Measurements from ENCODE around the gene CNTN6. TPM values are rescaled to one million over a fixed set of nuclear protein-coding genes. Genes with fewer than 3 reads are reported as not detected.

The CNTN6 gene
- total RNA-seq, 4 donors from 2014 or later = not detected

DNA sequence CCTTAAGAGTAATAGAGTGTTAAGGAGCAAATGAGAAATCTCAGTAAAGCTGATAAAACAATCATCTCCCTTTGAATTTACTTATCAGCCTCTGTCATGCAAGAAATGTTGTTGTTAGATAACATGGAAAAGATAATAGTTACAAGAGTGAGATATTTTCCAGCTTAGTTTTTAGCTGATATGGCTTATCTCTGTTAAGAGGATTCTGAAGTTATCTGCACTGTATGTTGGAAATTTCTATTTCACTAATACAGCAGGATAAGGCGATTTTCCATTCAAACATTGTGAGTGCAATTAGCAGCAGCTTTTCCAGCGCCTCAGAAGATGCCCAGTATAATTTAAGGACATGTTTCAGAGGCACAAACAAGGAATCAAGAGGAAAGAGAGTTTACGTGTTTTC is 262.9 kb downstream of the CNTN6 start:
- intact Hi-C loops (cut with DNase I; ENCODE audit: low total_unique reads) (no loop called here), in situ Hi-C loops (cut with MboI; ENCODE audit: low pct_ligation_motif_present in 1 of 4, low pct_unique_long_range_greater_than_20kb in 1 of 4, low sequenced_read_pairs in 3 of 4) (no loop called here)
- 50 to 53% methylated on average over 3 of the region's 3 CpGs for WGBS, 2 donors (ENCODE audit: low coverage in 1 of 2)
- H3K4me3 ChIP-seq = no peak overlapping the region
- no peaks in the 10 kb centered on the region for H3K27me3 ChIP-seq
- DNase-seq = no peak
- H3K4me1 ChIP-seq = no peaks in the 10 kb centered on the region
- H3K36me3 ChIP-seq = no peaks in the 10 kb centered on the region
- H3K9me3 ChIP-seq = no peaks in the 10 kb centered on the region
- TF ChIP-seq POLR2A (IDR thresholded peaks at IDR 0.05) = no peak
- no peak overlapping the region for H3K27ac ChIP-seq

DNA sequence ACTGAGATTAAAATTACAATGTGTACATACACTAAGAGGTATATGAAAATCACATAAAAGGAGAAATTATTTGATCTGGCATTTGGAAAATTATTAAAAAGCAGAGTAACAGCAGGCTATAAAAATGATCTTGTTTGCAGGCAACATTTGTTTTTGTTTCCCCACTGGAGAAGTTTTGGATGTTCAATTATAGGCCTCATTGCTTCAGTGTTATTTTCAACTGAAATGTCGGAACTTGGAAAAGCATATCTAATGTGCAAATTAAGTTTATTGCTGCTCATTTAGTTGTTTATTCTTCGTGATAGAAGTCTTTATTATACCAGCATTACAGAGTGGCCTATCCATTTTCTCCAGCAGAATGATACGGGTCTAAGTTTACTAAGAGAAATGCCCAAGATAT is 263.3 kb downstream of the CNTN6 start:
- intact Hi-C loops (cut with DNase I; ENCODE audit: low total_unique reads) = no loop called here
- no peak for DNase-seq
- no peaks in the 10 kb centered on the region for H3K4me1 ChIP-seq
- 46 to 83% methylated on average over 1 to 3 of the region's 3 CpGs for WGBS, 2 donors (ENCODE audit: low coverage in 1 of 2)
- H3K9me3 ChIP-seq = no peaks in the 10 kb centered on the region
- H3K36me3 ChIP-seq = no peaks in the 10 kb centered on the region
- H3K4me3 ChIP-seq = no peak overlapping the region
- no peaks in the 10 kb centered on the region for H3K27me3 ChIP-seq
- TF ChIP-seq EP300 (IDR thresholded peaks at IDR 0.05; ENCODE audit: low read depth) = no peak
- no peak for TF ChIP-seq POLR2A (IDR thresholded peaks at IDR 0.05)
- TF ChIP-seq, protein P1, sequence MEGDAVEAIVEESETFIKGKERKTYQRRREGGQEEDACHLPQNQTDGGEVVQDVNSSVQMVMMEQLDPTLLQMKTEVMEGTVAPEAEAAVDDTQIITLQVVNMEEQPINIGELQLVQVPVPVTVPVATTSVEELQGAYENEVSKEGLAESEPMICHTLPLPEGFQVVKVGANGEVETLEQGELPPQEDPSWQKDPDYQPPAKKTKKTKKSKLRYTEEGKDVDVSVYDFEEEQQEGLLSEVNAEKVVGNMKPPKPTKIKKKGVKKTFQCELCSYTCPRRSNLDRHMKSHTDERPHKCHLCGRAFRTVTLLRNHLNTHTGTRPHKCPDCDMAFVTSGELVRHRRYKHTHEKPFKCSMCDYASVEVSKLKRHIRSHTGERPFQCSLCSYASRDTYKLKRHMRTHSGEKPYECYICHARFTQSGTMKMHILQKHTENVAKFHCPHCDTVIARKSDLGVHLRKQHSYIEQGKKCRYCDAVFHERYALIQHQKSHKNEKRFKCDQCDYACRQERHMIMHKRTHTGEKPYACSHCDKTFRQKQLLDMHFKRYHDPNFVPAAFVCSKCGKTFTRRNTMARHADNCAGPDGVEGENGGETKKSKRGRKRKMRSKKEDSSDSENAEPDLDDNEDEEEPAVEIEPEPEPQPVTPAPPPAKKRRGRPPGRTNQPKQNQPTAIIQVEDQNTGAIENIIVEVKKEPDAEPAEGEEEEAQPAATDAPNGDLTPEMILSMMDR (IDR thresholded peaks at IDR 0.05) = no peak
- TF ChIP-seq POLR2AphosphoS5 (IDR thresholded peaks at IDR 0.05) = no peak
- in situ Hi-C loops (cut with MboI; ENCODE audit: low pct_ligation_motif_present in 1 of 4, low pct_unique_long_range_greater_than_20kb in 1 of 4, low sequenced_read_pairs in 3 of 4) = no loop called here
- no peak overlapping the region for H3K27ac ChIP-seq

DNA sequence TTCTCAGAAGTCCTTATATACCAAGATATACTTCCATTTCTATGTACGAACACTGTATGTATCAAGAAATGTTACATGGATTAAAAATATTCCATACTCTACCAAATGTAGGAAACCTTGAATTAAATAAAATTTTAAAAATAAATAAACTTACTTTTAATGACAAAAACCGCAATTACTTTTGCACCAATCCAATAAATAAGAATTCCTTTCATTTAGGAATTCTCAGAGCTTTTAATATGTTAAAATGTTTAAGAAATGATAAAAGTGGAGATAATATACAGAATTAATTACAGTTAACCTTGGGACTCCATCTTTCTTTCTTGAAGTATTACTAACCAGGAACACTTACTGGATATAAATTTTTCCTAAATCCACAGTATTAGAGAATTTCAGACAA is 272.7 kb downstream of the CNTN6 start:
- in situ Hi-C loops (cut with MboI; ENCODE audit: low pct_ligation_motif_present in 1 of 4, low pct_unique_long_range_greater_than_20kb in 1 of 4, low sequenced_read_pairs in 3 of 4) = no loop called here
- H3K27me3 ChIP-seq = no peaks in the 10 kb centered on the region
- H3K4me3 ChIP-seq = no peak overlapping the region
- H3K9me3 ChIP-seq = no peaks in the 10 kb centered on the region
- intact Hi-C loops (cut with DNase I; ENCODE audit: low total_unique reads) = no loop called here
- H3K36me3 ChIP-seq = peaks cover 0 to 3% (median 0%) of the 10 kb centered on the region in 4 donors
- DNase-seq = no peak
- no peaks in the 10 kb centered on the region for H3K4me1 ChIP-seq
- TF ChIP-seq, protein P1 (IDR thresholded peaks at IDR 0.05) = no peak
- WGBS, 2 donors (ENCODE audit: low coverage in 1 of 2) = 82 to 84% methylated on average over 2 of the region's 2 CpGs
- H3K27ac ChIP-seq = no peak overlapping the region

DNA sequence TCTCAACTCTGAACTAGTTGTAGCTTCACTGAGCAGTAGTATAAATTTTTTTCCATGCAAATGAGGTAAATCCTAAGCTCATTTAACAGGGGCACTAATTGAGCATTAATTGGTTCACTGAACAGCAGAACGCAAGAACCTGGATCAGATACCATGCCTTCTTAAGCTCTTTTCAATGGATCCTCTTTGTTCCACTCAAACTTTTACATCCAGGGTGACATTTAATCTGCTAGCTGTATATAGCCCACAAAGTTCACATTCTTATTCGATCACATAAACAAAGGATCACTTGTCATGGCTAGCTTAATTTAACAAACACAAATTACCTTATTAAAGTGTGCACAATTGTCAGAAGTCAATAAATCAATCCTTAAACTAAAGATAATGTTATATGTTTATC is 281.6 kb downstream of the CNTN6 start:
- 43 to 62% methylated on average over 2 of the region's 2 CpGs for WGBS, 2 donors (ENCODE audit: low coverage in 1 of 2)
- DNase-seq = no peak
- TF ChIP-seq, protein P1 (IDR thresholded peaks at IDR 0.05) = no peak
- TF ChIP-seq POLR2AphosphoS5 (IDR thresholded peaks at IDR 0.05) (no peak), EP300 (IDR thresholded peaks at IDR 0.05; ENCODE audit: low read depth) (no peak), POLR2A (IDR thresholded peaks at IDR 0.05) (no peak)
- H3K4me3 ChIP-seq = no peak overlapping the region
- no peaks in the 10 kb centered on the region for H3K36me3 ChIP-seq
- H3K27me3 ChIP-seq = no peaks in the 10 kb centered on the region
- intact Hi-C loops (cut with DNase I; ENCODE audit: low total_unique reads) (no loop called here), in situ Hi-C loops (cut with MboI; ENCODE audit: low pct_ligation_motif_present in 1 of 4, low pct_unique_long_range_greater_than_20kb in 1 of 4, low sequenced_read_pairs in 3 of 4) (no loop called here)
- H3K4me1 ChIP-seq = no peaks in the 10 kb centered on the region
- H3K27ac ChIP-seq = no peak overlapping the region
- H3K9me3 ChIP-seq = no peaks in the 10 kb centered on the region

DNA sequence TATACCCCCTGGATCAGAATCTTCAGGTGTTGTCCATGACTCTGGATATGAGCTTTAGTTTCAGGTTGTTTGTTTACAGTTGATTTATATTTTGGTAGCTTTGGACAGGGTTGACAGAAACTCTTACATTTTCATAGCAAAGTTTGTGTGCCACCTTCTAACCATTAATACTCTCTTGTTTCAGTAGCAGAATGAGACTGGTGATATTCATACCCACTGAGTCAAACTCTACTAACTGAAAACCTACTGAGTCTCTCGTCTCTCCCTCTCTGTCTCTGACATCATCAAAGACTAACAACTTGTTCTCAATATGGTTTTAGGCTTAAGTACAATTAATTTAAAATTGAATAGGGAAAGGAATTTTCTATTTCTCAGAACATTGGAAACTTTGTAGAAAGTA is 282.3 kb downstream of the CNTN6 start:
- no peak for DNase-seq
- H3K36me3 ChIP-seq = no peaks in the 10 kb centered on the region
- H3K27ac ChIP-seq = no peak overlapping the region
- no peaks in the 10 kb centered on the region for H3K4me1 ChIP-seq
- no peaks in the 10 kb centered on the region for H3K9me3 ChIP-seq
- H3K27me3 ChIP-seq = no peaks in the 10 kb centered on the region
- no peak overlapping the region for H3K4me3 ChIP-seq
- intact Hi-C loops (cut with DNase I; ENCODE audit: low total_unique reads) (no loop called here), in situ Hi-C loops (cut with MboI; ENCODE audit: low pct_ligation_motif_present in 1 of 4, low pct_unique_long_range_greater_than_20kb in 1 of 4, low sequenced_read_pairs in 3 of 4) (no loop called here)
- WGBS, 2 donors (ENCODE audit: low coverage in 1 of 2) = 33 to 70% methylated on average over 1 of the region's 1 CpG
- TF ChIP-seq POLR2AphosphoS5 (IDR thresholded peaks at IDR 0.05) = no peak
- TF ChIP-seq, protein P1 (IDR thresholded peaks at IDR 0.05) = no peak
- TF ChIP-seq POLR2A (IDR thresholded peaks at IDR 0.05) = no peak
- TF ChIP-seq EP300 (IDR thresholded peaks at IDR 0.05; ENCODE audit: low read depth) = no peak

Data from transverse colon (tissue), 4 donors.